HEK293T (cell line): ENCODE data around the gene FEM1C.

ENCODE experiments used
- CTCF ChIA-PET: fragments of 350-600 bp; formaldehyde crosslinking; extraction: SDS; loops from one replicate; lab custom pipeline; 2021; ENCODE audit warnings: antibody characterized with exemption, inconsistent platforms; lab: Yijun Ruan, JAX
- POLR2A ChIA-PET: fragments of 350-600 bp; formaldehyde crosslinking; extraction: SDS; loops from one replicate; lab custom pipeline; 2020; ENCODE audit warnings: antibody characterized with exemption, inconsistent platforms; lab: Yijun Ruan, JAX
- DNase-seq: peaks from one replicate; pipeline ENCODE4 v3.0.0; 2012; ENCODE audit warnings: mixed read lengths; ENCODE audit errors: extremely low spot score
- ARNT ChIP-seq: fragments of 450-650 bp; IDR thresholded peaks from 2 replicates; pipeline ENCODE4 v1.6.1; 2017; ENCODE audit warnings: mild to moderate bottlenecking
- BHLHE40 ChIP-seq: fragments of 450-650 bp; IDR thresholded peaks from 2 replicates; pipeline ENCODE4 v1.6.1; 2016; ENCODE audit warnings: mild to moderate bottlenecking, moderate library complexity, borderline replicate concordance
- CTBP1 ChIP-seq: fragments of 450-650 bp; IDR thresholded peaks from 2 replicates; pipeline ENCODE4 v1.6.1; 2016; ENCODE audit warnings: borderline replicate concordance
- ELF4 ChIP-seq: fragments of 450-650 bp; IDR thresholded peaks from 2 replicates; pipeline ENCODE4 v1.6.1; 2017; ENCODE audit warnings: antibody characterized with exemption
- FOXA1 ChIP-seq: fragments of 450-650 bp; IDR thresholded peaks from 2 replicates; pipeline ENCODE4 v1.6.1; 2016; ENCODE audit warnings: mild to moderate bottlenecking
- FOXK2 ChIP-seq: fragments of 450-650 bp; IDR thresholded peaks from 2 replicates; pipeline ENCODE4 v1.6.1; 2016; ENCODE audit warnings: mild to moderate bottlenecking
- FOXM1 ChIP-seq: fragments of 450-650 bp; IDR thresholded peaks from 2 replicates; pipeline ENCODE4 v1.6.1; 2017; ENCODE audit warnings: mild to moderate bottlenecking, borderline replicate concordance
- HDGF ChIP-seq: fragments of 450-650 bp; IDR thresholded peaks from 2 replicates; pipeline ENCODE4 v1.6.1; 2017; ENCODE audit warnings: antibody characterized with exemption, borderline replicate concordance
- L3MBTL2 ChIP-seq: fragments of 450-650 bp; conservative IDR thresholded peaks from 2 replicates; pipeline ENCODE4 v1.6.1; 2016; ENCODE audit warnings: mild to moderate bottlenecking
- LEF1 ChIP-seq: fragments of 450-650 bp; IDR thresholded peaks from 2 replicates; pipeline ENCODE4 v1.6.1; 2017; ENCODE audit warnings: mild to moderate bottlenecking, borderline replicate concordance
- NFRKB ChIP-seq: fragments of 450-650 bp; IDR thresholded peaks from 2 replicates; pipeline ENCODE4 v1.6.1; 2016; ENCODE audit warnings: mild to moderate bottlenecking, moderate library complexity
- PKNOX1 ChIP-seq: fragments of 450-650 bp; IDR thresholded peaks from 2 replicates; pipeline ENCODE4 v1.6.1; 2016
- SP1 ChIP-seq: fragments of 450-650 bp; IDR thresholded peaks from 2 replicates; pipeline ENCODE4 v1.6.1; 2017
- SUZ12 ChIP-seq: fragments of 450-650 bp; IDR thresholded peaks from 2 replicates; pipeline ENCODE4 v1.6.1; 2016; ENCODE audit warnings: mild to moderate bottlenecking
- TARDBP ChIP-seq: fragments of 450-650 bp; IDR thresholded peaks from 2 replicates; pipeline ENCODE4 v1.6.1; 2016
- ZNF384 ChIP-seq: fragments of 450-650 bp; IDR thresholded peaks from 2 replicates; pipeline ENCODE4 v1.6.1; 2016

FEM1C gene

GRCh38 chr5:115516372-115516771, 28.2 kb downstream of the FEM1C start:
- ChIA-PET CTCF (no interaction called here), POLR2A (no interaction called here)
- DNase-seq = no peak
- no peak for TF ChIP-seq ZNF384
- TF ChIP-seq PKNOX1 = no peak
- no peak for TF ChIP-seq FOXM1
- TF ChIP-seq SP1 = no peak
- no peak for TF ChIP-seq BHLHE40
- no peak for TF ChIP-seq LEF1
- TF ChIP-seq FOXA1 = no peak
- TF ChIP-seq TARDBP = no peak
- no peak for TF ChIP-seq NFRKB
- TF ChIP-seq L3MBTL2 = no peak
- TF ChIP-seq SUZ12 = no peak
- TF ChIP-seq ELF4 = no peak
- no peak for TF ChIP-seq ARNT
- no peak for TF ChIP-seq CTBP1
- TF ChIP-seq HDGF = no peak

GRCh38 chr5:115514220-115514619, 30.4 kb downstream of the FEM1C start:
- ChIA-PET POLR2A (no interaction called here), CTCF (interaction anchor here (1.6 kb wide), 1 partner anchor 60 kb away, joined by 4 read pairs; no protein-coding TSS in a partner anchor)
- DNase-seq = no peak
- TF ChIP-seq LEF1 (no peak), ARNT (no peak), FOXA1 (no peak), SUZ12 (no peak), NFRKB (no peak), BHLHE40 (no peak), CTBP1 (no peak)

- POLR2A ChIA-PET = no interaction called here
Measured at GRCh38 chr5:115511632-115512031, 32.9 kb downstream of the FEM1C start.

GRCh38 chr5:115510145-115510645, 34.4 kb downstream of the FEM1C start:
- CTCF ChIA-PET = no interaction called here
- no peak for TF ChIP-seq LEF1
- no peak for TF ChIP-seq CTBP1
- TF ChIP-seq FOXA1 = no peak
- no peak for TF ChIP-seq SUZ12
- TF ChIP-seq ARNT = no peak
- TF ChIP-seq FOXK2 = no peak
- no peak for TF ChIP-seq L3MBTL2
- no peak for TF ChIP-seq HDGF
- POLR2A ChIA-PET = no interaction called here
- DNase-seq = no peak

More at GRCh38 chr5:115511632-115512031, 32.9 kb downstream of the FEM1C start:
- no peak for DNase-seq
- TF ChIP-seq LEF1 = no peak
- CTCF ChIA-PET = no interaction called here

- CTCF ChIA-PET = interaction anchor here (0.8 kb wide), 1 partner anchor 193 kb away, joined by 3 read pairs; no protein-coding TSS in a partner anchor
- POLR2A ChIA-PET = no interaction called here
- TF ChIP-seq CTBP1 = no peak
- no peak for TF ChIP-seq SP1
- no peak for TF ChIP-seq NFRKB
- TF ChIP-seq BHLHE40 = no peak
- TF ChIP-seq ELF4 = no peak
- no peak for TF ChIP-seq PKNOX1
- TF ChIP-seq FOXM1 = no peak
- TF ChIP-seq FOXK2 = no peak
- TF ChIP-seq ZNF384 = no peak
- TF ChIP-seq LEF1 = no peak
- no peak for DNase-seq
Measured at GRCh38 chr5:115509547-115509946, 35.0 kb downstream of the FEM1C start.

- ChIA-PET CTCF (no interaction called here), POLR2A (no interaction called here)
- DNase-seq = no peak
- TF ChIP-seq BHLHE40 = no peak
- no peak for TF ChIP-seq TARDBP
- no peak for TF ChIP-seq SP1
- TF ChIP-seq ELF4 = no peak
- no peak for TF ChIP-seq SUZ12
- no peak for TF ChIP-seq FOXK2
- no peak for TF ChIP-seq FOXA1
- TF ChIP-seq ARNT = no peak
- TF ChIP-seq NFRKB = no peak
- TF ChIP-seq LEF1 = no peak
- no peak for TF ChIP-seq PKNOX1
- TF ChIP-seq ZNF384 = no peak
- no peak for TF ChIP-seq CTBP1
- no peak for TF ChIP-seq HDGF
- no peak for TF ChIP-seq FOXM1
- TF ChIP-seq L3MBTL2 = no peak
Measured at GRCh38 chr5:115507681-115508080, 36.9 kb downstream of the FEM1C start.

GRCh38 chr5:115503420-115503819, 41.2 kb downstream of the FEM1C start:
- no peak for TF ChIP-seq ARNT
- TF ChIP-seq FOXK2 = no peak
- no peak for DNase-seq
- ChIA-PET CTCF (no interaction called here), POLR2A (no interaction called here)
